Adipose tissue (tissue), 3 donors: Measurements from ENCODE around the gene ATP5ME. TPM values are rescaled to one million over a fixed set of nuclear protein-coding genes. Genes with fewer than 3 reads are reported as not detected.
"Not testable (repeated sequence)": the region's sequence is repeated elsewhere in the genome, so short reads cannot be mapped to it uniquely, and the experiment has no call there.

ENCODE experiments used
- H3K27ac ChIP-seq: one replicate; pipeline ENCODE4 v1.5.1; 2013; ENCODE audit warnings: low read depth, low read length
- WGBS, 3 donors: extraction: QIAGEN DNeasy Blood & Tissue Kit; methylation state at CpG; one replicate each; pipeline ENCODE4 v1.1.7; 2013; 5-methylcytosine and 5-hydroxymethylcytosine counted together
- polyA plus RNA-seq, 3 donors: library from polyadenylated mRNA; stranded (reverse); fragments of 200-250 nt; gene quantifications; one replicate each; pipeline ENCODE4 v1.2.3, GENCODE V29; 2013
- donor health status: healthy with polysubstance abuse.
- donor health status: Bipolar disorder and iron deficiency.
- donor health status: healthy.

The ATP5ME gene
- polyA plus RNA-seq, 3 donors, result 262 to 586 (median 547) TPM

DNA sequence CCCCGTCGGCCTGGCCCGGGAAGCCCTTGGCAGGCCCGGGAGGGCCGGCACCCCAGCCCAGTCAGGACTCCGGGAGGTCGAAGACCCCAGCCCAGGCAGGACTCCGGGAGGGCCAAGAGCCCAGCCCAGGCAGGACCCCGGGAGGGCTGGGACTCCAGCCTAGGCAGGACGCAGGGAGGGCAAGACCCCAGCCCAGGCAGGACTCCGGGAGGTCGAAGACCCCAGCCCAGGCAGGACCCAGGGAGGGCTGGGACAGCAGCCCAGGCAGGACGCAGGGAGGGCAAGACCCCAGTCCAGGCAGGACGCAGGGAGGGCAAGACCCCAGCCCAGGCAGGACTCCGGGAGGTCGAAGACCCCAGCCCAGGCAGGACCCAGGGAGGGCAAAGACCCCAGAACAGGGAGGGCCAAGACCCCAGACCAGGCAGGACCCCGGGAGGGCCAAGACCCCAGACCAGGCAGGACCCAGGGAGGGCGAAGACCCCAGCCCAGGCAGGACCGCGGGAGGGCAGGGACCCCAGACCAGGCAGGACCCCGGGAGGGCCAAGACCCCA, 32.1 kb upstream of the ATP5ME start:
- 0 to 2% (median 1%) methylated on average over 15 to 21 of the region's 21 CpGs for WGBS, 3 donors
- not testable (repeated sequence) for H3K27ac ChIP-seq

DNA sequence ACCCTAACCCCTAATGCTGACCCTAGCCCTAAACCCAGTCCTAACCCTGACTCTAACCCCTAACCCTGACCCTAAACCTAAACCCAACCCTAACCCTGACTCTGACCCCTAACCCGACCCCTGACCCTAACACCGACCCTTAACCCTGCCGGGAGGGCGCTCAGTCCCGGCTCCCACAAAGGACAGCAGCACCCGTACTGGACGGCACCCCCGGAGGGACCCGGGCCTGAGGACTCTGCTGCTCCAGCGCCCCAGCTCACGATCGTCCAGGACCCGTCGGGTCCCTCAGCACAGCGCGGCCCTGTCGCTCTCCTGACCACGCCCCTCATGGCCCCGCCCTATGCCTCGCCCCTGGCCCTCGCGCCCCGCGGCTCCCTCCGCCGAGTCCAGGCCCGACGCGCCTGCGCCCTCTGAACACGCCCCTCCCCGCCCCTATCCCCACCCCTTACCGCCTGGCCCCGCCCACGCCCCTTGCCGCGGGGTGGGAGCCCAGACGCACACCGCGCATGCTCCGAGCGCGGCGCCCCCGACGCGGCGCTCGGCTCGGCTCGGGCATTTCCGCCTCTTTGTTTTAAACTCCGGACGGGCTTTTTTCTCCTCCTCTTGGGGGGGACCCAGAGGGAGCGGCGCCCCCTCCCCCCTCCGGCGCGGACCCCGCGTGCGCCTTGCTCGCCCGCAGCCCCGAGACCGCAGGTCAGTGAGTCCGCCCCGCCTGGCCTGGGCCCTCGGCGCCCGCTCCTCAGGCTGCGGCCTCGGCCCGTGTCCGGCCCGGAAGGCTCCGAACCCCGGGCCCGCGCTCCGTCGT, 31.4 kb upstream of the ATP5ME start, which contains the start of gene PCGF3:
PCGF3 (plus strand) TSS at position 555 of the 805 bp plus-strand sequence. CDS start 27,849 bp downstream, outside the sequence.
- WGBS, 3 donors, result 2 to 3% (median 3%) methylated on average over 60 to 82 of the region's 82 CpGs
- H3K27ac ChIP-seq, result no peak within 1 kb of the TSS

GRCh38 chr4:704971-705277, 30.8 kb upstream of the ATP5ME start:
- no peak overlapping the region for H3K27ac ChIP-seq
- WGBS, 3 donors, result 94 to 100% (median 95%) methylated on average over 1 of the region's 1 CpG

DNA sequence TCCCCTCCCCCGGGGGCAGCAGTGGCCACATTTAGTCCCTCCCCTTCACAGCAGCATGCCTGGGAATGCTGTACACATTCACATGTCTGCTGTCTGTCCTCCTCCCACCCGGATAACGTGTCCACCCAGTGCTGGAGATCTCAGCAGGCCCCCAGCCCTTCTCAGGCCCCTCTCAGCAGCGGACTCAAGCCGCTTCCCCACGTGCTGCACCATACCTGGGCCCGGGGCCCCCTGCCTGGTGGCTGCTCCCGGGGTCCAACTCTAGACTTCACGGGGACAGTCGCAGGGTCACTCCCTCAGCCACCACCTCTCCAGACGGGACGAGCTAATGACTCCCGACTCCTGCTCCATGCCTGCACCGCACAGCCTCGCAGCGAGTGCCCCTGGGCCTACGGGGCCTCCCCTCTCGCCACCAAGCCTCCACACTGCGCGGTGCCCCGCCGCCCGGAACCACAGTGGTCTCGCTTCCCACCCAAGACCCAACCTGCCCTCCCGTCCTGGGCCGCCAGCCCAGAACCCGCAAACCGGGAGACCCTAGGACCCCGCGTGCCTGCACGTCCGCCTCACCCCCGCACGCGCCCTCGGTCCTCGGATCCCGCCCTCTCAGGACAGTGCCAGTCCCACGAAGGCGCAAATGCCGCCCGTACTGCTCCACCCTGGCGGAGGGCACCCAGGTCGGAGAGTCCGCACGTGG, 30.3 kb upstream of the ATP5ME start:
- 92 to 93% (median 92%) methylated on average over 42 to 46 of the region's 46 CpGs for WGBS, 3 donors
- no peak overlapping the region for H3K27ac ChIP-seq

DNA sequence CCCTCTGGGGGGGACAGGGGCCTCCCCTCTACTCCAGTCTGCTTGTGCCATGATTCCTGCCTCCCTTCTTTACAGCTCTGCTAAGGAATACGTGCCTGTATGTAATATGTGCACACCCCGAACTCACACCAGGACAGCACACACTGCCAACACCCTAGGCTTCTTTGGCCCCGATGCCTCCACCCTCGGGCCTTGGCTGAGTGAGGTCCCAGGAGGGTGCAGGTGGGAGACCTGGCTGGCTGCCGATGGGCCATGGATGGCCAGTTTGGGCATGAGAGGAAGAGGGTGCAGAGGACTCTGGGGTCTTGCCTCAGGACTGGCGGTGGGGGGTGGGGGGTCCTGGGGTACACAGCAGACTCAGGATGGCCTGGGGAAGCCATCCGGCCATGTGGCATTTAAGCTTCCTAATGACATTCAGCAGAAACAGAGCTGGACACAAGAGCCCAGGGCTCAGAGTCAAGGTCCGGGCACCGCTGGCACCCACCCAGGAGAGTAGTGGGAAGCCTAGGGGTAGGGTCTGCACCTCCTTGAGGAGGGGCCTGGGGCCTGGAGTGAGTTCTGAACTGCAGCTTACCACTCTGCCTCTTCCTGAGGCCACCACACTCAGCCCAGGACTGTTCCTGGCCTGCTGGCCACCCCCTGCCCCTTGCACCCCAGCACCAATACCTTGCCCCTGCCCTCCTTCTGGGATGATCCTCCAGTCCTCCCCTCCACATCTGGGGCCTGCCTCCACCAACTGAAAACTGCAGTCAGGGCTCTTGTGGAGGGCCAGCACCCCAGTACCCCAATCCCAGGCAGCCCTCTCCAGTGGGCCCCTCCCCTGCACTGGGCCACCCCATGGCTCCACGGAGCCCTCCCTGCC, 29.5 kb upstream of the ATP5ME start:
- WGBS, 3 donors, result 83 to 87% (median 84%) methylated on average over 9 to 10 of the region's 10 CpGs

GRCh38 chr4:702618-703048, 28.6 kb upstream of the ATP5ME start:
- 68 to 87% (median 78%) methylated on average over 7 of the region's 7 CpGs for WGBS, 3 donors
- no peak overlapping the region for H3K27ac ChIP-seq

More for the DNA sequence above, 29.5 kb upstream of the ATP5ME start:
- H3K27ac ChIP-seq, result no peak overlapping the region

GRCh38 chr4:700587-701264, 26.6 kb upstream of the ATP5ME start:
- 53 to 78% (median 60%) methylated on average over 15 to 16 of the region's 16 CpGs for WGBS, 3 donors
- no peak overlapping the region for H3K27ac ChIP-seq

- 70 to 86% (median 82%) methylated on average over 27 of the region's 27 CpGs for WGBS, 3 donors
- H3K27ac ChIP-seq, result no peak overlapping the region
Observed at GRCh38 chr4:699816-700580, 25.9 kb upstream of the ATP5ME start.

DNA sequence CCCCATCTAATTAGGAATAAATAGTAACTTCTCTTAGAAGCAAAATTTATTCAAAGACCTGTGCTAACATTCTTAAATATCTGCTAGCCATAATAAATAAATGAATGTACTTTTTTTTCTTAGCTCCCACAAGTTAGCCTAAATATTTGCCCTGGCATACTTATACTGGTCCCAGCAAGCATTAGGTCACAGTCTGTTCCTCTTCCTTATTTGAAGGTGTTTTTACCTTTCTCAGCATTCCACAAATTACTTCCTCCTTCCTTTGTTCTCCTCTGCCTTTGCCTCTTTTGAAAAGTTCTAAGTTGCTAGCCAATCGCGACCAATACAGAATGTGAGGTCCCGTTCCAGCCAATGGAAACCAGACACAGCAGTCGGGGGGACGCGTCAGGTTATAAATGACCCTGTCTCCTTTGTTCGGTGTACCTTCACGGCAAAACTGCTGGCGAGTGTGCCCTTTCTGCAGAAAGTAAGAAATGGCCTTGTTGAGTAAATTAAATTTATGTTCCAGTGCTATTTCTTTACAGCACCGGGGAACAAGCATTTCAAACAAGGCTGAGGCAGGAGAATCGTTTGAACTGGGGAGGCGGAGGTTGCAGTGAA, 20.4 kb upstream of the ATP5ME start:
- not testable (repeated sequence) for H3K27ac ChIP-seq
- 77 to 85% (median 84%) methylated on average over 12 of the region's 12 CpGs for whole genome bisulfite sequencing, 3 donors

DNA sequence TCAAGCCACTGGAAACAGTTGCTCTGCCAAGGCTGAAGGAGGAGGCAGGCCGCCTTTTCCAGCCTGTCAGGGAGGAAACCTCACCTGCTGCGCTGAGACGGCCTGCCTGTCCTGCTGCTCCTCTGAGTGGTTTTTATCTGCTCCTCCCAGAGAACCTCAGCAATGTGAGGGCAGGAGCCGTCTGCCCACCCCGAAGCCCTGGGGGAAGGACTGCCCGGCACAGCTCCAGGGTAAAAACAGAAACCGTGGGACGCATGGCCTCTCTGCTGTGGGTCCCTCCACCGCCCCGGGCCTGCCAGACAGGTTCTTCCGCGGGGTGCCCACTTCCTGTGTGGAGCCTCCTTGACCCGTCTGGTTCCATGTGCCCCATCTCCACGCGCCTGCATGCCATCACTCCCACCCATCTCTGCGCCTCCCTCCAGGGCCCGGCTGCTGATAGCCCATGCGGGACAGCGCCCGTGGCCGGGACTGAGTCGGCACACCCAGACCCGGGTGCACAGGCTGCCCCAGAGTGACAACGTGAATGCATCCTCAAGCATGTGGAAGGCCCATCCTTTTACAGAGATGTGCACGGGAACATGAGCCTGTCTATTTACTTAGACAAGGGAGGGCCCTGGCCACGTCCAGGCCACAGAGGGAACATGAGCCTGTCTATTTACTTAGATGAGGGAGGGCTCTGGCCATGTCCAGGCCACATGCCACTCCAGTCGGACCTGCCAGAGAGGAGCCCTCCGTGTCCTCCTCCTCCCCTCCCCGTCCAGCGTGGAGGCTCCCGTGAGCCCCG, 18.9 kb upstream of the ATP5ME start:
- H3K27ac ChIP-seq, result no peak overlapping the region

DNA sequence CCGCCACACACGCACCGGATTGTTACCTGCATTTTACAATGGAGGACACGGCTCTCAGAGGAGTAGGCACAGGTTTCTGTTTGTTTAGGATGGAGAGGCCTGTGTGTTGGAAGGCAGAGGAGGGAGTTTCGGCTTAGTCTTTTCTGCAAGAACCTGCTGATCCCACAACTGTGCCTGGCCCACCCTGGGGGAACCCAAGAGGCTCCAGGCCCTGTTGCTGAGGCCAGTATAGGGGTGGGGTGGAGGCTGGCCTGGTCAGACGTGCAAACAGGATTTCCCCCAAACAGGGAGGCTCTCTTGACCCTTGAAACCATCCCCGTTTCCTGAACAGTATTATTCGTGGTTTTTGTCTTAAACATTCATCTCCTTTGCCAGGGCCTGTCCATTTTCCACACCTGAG, 15.6 kb upstream of the ATP5ME start:
- no peak overlapping the region for H3K27ac ChIP-seq
- 70 to 88% (median 73%) methylated on average over 8 of the region's 8 CpGs for WGBS, 3 donors

More for the DNA sequence above, 18.9 kb upstream of the ATP5ME start:
- 67 to 85% (median 83%) methylated on average over 31 to 32 of the region's 32 CpGs for WGBS, 3 donors

DNA sequence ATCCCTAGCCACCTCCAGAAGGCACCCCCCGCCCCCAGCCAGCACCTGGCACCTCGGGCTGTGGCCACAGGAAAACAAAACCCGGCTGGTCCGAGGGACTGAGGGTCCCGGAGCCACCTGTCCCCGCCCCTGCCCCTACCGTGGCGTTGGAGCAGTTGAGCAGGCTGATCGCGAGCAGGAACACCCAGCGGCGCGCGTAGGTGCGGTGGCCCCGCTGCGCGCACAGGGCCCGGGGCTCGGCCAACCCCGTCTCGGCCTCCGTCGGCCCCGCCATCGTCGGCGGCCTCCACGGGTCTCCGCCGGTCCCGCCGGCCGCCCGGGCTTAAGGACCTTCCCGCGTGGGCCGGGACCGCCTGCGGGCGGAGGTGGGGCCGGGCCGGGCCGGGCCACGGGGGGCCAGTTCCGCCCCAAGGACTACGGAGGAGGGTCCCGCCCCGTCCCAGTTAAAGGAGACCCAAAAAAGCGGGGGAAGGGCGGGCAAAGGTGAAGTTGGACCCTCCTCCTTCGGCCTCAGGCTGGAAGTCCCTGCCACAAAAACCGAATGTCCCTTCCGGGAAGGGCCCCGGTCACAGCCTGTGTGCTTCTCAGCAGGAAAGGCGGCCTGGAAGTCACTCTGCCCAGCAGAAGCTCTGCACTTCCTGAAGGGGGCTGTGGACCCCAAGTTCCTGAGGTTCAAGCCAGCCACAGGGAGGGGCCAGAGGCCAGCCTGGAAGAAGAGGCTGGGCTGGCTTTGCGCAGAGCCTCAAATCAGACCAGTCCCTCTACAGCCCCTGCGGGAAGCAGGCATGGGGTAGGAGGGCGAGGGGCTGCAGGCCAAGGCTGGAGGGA, 15.0 kb upstream of the ATP5ME start, which contains the start of gene SLC49A3:
SLC49A3 (minus strand) TSS at position 298 of the 828 bp plus-strand sequence; CDS start at position 274, 24 bp downstream.
- H3K27ac ChIP-seq, result no peak within 1 kb of the TSS
- 6 to 22% (median 9%) methylated on average over 37 to 59 of the region's 59 CpGs for WGBS, 3 donors

DNA sequence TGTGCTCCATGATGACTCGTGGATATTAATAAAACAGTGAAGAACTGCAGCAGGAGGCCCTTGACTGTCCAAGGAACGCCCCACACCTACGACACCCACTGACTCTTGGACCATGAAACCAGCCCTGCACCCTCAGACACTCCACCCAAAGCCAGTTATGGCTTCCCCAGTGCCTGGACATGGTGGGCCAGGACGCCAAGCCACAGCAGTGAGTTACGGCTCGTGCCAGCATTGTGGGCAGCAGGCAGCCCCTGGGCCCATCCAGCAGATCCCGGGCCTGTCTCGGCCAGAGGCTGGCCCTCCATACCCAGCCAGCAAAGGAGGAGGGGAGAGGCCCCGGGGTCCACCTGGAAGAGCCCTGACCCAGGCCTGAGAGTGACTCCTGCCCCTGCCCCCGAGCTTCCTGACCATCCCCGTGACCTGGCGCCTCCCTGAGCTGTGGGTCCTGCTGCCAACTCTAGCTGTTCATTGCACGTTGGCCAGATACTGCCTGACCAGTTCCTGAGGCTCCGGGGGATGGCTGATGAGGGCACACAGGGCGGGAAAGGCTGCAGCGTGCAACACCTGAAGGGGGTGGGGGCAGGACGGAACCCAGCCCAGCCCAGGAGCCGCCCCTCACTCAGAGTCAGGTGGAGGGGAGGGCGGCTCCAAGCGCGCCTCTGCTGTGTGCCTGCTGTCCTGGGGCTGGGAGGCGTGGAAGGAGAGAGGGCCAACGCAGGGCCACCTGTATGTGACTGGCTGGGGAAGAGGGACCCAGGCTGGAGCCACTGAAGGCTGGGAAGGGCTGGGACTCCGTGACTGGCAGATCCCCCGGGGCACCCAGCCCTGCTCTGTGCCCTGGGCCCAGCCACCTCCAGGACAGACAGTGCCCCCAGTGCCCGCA, 14.1 kb upstream of the ATP5ME start:
- H3K27ac ChIP-seq, result no peak overlapping the region
- 53 to 83% (median 77%) methylated on average over 22 to 26 of the region's 26 CpGs for WGBS, 3 donors
